Measurements from ENCODE around the gene TUB.

TUB gene

GRCh38 chr11:8080674-8081590 lies at the start of gene TUB:
TUB (plus strand) TSS chr11:8081211; CDS start chr11:8081511, 300 bp downstream.
- no peak for DNase-seq (ENCODE audit: low read depth)

GRCh38 chr11:8031248-8032115 lies 49.5 kb upstream of the TUB start:
- no peak for DNase-seq (ENCODE audit: low read depth)

GRCh38 chr11:8032122-8032521 lies 48.9 kb upstream of the TUB start:
- DNase-seq (ENCODE audit: low read depth): no peak

GRCh38 chr11:8032576-8033304 lies 48.3 kb upstream of the TUB start:
- DNase-seq (ENCODE audit: low read depth): no peak

- peak; percentile 80 for DNase-seq (ENCODE audit: low read depth)
These were observed 47.5 kb upstream of the TUB start for GRCh38 chr11:8033305-8034105.

- no peak for DNase-seq (ENCODE audit: low read depth)
These were observed 46.9 kb upstream of the TUB start for GRCh38 chr11:8034106-8034585.

GRCh38 chr11:8034604-8035190 lies 46.3 kb upstream of the TUB start:
- DNase-seq (ENCODE audit: low read depth): no peak

- no peak for DNase-seq (ENCODE audit: low read depth)
These were observed 45.7 kb upstream of the TUB start for GRCh38 chr11:8035200-8035855.

GRCh38 chr11:8036002-8036802 lies 44.8 kb upstream of the TUB start:
- DNase-seq (ENCODE audit: low read depth): no peak

- DNase-seq (ENCODE audit: low read depth): no peak
These were observed 44.0 kb upstream of the TUB start for GRCh38 chr11:8036986-8037385.

GRCh38 chr11:8038393-8038792 lies 42.6 kb upstream of the TUB start:
- DNase-seq (ENCODE audit: low read depth): no peak

- no peak for DNase-seq (ENCODE audit: low read depth)
These were observed 42.0 kb upstream of the TUB start for GRCh38 chr11:8038811-8039529.

GRCh38 chr11:8039530-8040260 lies 41.3 kb upstream of the TUB start:
- no peak for DNase-seq (ENCODE audit: low read depth)

- DNase-seq (ENCODE audit: low read depth): no peak
These were observed 40.6 kb upstream of the TUB start for GRCh38 chr11:8040261-8040920.

GRCh38 chr11:8040921-8041285 lies 40.1 kb upstream of the TUB start:
- DNase-seq (ENCODE audit: low read depth): no peak

GRCh38 chr11:8041576-8041975 lies 39.4 kb upstream of the TUB start:
- DNase-seq (ENCODE audit: low read depth): no peak

GRCh38 chr11:8043756-8044155 lies 37.3 kb upstream of the TUB start:
- DNase-seq (ENCODE audit: low read depth): no peak

- no peak for DNase-seq (ENCODE audit: low read depth)
These were observed 35.2 kb upstream of the TUB start for GRCh38 chr11:8045839-8046238.
